GM21717 (cell line): ENCODE measurements around the gene MARCHF9.
"Not testable (repeated sequence)": the region's sequence is repeated elsewhere in the genome, so short reads cannot be mapped to it uniquely, and the experiment has no call there.

ENCODE experiments used
- ATAC-seq: cut with Tn5 transposase; IDR thresholded peaks from one replicate; pipeline ENCODE4 v1.9.1; 2021; ENCODE audit warnings: mild to moderate bottlenecking, moderate library complexity; ENCODE audit not compliant: unreplicated experiment

MARCHF9 gene

GRCh38 chr12:57754411-57755193 lies at the start of gene MARCHF9:
Gene MARCHF9 (plus strand): TSS chr12:57755103. CDS start chr12:57755529, 426 bp downstream.
- peak; percentile 46 for ATAC-seq

- no peak for ATAC-seq
Observed at GRCh38 chr12:57707250-57707649, 47.7 kb upstream of the MARCHF9 start.

GRCh38 chr12:57708296-57708695 lies 46.6 kb upstream of the MARCHF9 start:
- no peak for ATAC-seq

GRCh38 chr12:57712701-57713100 lies 42.2 kb upstream of the MARCHF9 start:
- no peak for ATAC-seq

GRCh38 chr12:57713209-57713608 lies 41.7 kb upstream of the MARCHF9 start:
- no peak for ATAC-seq

- not testable (repeated sequence) for ATAC-seq
Observed at GRCh38 chr12:57715036-57715748, 39.7 kb upstream of the MARCHF9 start.

- no peak for ATAC-seq
Observed at GRCh38 chr12:57715786-57716185, 39.1 kb upstream of the MARCHF9 start.

- no peak for ATAC-seq
Observed at GRCh38 chr12:57716305-57716704, 38.6 kb upstream of the MARCHF9 start.

- ATAC-seq: no peak
Observed at GRCh38 chr12:57717131-57717530, 37.8 kb upstream of the MARCHF9 start.

GRCh38 chr12:57717846-57718640 lies 36.9 kb upstream of the MARCHF9 start:
- no peak for ATAC-seq

GRCh38 chr12:57718641-57719528 lies 36.0 kb upstream of the MARCHF9 start:
- ATAC-seq: no peak

GRCh38 chr12:57719777-57720605 lies 34.9 kb upstream of the MARCHF9 start:
- ATAC-seq: no peak

- ATAC-seq: no peak
Observed at GRCh38 chr12:57720606-57721595, 34.0 kb upstream of the MARCHF9 start.

- not testable (repeated sequence) for ATAC-seq
Observed at GRCh38 chr12:57721846-57722608, 32.9 kb upstream of the MARCHF9 start.

GRCh38 chr12:57722716-57723629 lies 31.9 kb upstream of the MARCHF9 start:
- no peak for ATAC-seq

GRCh38 chr12:57723630-57723962 lies 31.3 kb upstream of the MARCHF9 start:
- no peak for ATAC-seq
